Right hindlimb (tissue), 1 donor: ENCODE results near the gene UTP3.
"Not testable (repeated sequence)": the region's sequence is repeated elsewhere in the genome, so short reads cannot be mapped to it uniquely, and the experiment has no call there.

ENCODE experiments used
- DNase-seq: peaks from one replicate; pipeline ENCODE4 v3.0.0-alpha.2; 2018

UTP3 gene

GRCh38 chr4:70687392-70687791 lies 940 bp upstream of the UTP3 start:
- no peak for DNase-seq

GRCh38 chr4:70688795-70689231 lies 481 bp downstream of the UTP3 start:
- no peak for DNase-seq

GRCh38 chr4:70691661-70692060 lies 3.3 kb downstream of the UTP3 start:
- no peak for DNase-seq

- DNase-seq: not testable (repeated sequence)
Observed at GRCh38 chr4:70694633-70695032, 6.3 kb downstream of the UTP3 start.

- not testable (repeated sequence) for DNase-seq
Observed at GRCh38 chr4:70698435-70698834, 10.1 kb downstream of the UTP3 start.

- no peak for DNase-seq
Observed at GRCh38 chr4:70700712-70701111, 12.4 kb downstream of the UTP3 start.

GRCh38 chr4:70701271-70701670 lies 12.9 kb downstream of the UTP3 start:
- no peak for DNase-seq

- not testable (repeated sequence) for DNase-seq
Observed at GRCh38 chr4:70702592-70702991, 14.3 kb downstream of the UTP3 start.

GRCh38 chr4:70703619-70704214 lies 15.4 kb downstream of the UTP3 start:
- no peak for DNase-seq

GRCh38 chr4:70704215-70704930 lies 16.0 kb downstream of the UTP3 start:
- DNase-seq: peak; percentile 91

GRCh38 chr4:70704931-70705182 lies 16.5 kb downstream of the UTP3 start:
- no peak for DNase-seq

GRCh38 chr4:70705183-70706043 lies 17.1 kb downstream of the UTP3 start:
- peak; percentile 84 for DNase-seq

GRCh38 chr4:70706044-70706461 lies 17.7 kb downstream of the UTP3 start:
- no peak for DNase-seq

- no peak for DNase-seq
Observed at GRCh38 chr4:70706516-70706915, 18.2 kb downstream of the UTP3 start.

- DNase-seq: no peak
Observed at GRCh38 chr4:70709611-70710205, 21.4 kb downstream of the UTP3 start.

- no peak for DNase-seq
Observed at GRCh38 chr4:70711599-70711998, 23.3 kb downstream of the UTP3 start.

GRCh38 chr4:70712150-70712549 lies 23.8 kb downstream of the UTP3 start:
- no peak for DNase-seq

- no peak for DNase-seq
Observed at GRCh38 chr4:70712604-70713452, 24.5 kb downstream of the UTP3 start.

GRCh38 chr4:70713453-70714078 lies 25.2 kb downstream of the UTP3 start:
- no peak for DNase-seq

- no peak for DNase-seq
Observed at GRCh38 chr4:70714079-70714887, 26.0 kb downstream of the UTP3 start.

GRCh38 chr4:70715097-70715496 lies 26.8 kb downstream of the UTP3 start:
- DNase-seq: no peak
